Mesenchymal stem cell (in vitro differentiated cells and primary cell): ENCODE data around the gene SMAP1.

Experiments
- DNase-seq: peaks from one replicate; pipeline ENCODE4 v3.0.0-alpha.2; 2013
- H2AFZ ChIP-seq: one replicate; pipeline ENCODE4 v1.6.1; 2013; ENCODE audit warnings: low read depth, mild to moderate bottlenecking, control low read depth, inconsistent platforms, low read length, moderate library complexity
- H2AK5ac ChIP-seq: 2 replicates; pipeline ENCODE4 v1.6.1; 2013; ENCODE audit warnings: low read length, moderate library complexity, mild to moderate bottlenecking, inconsistent platforms; ENCODE audit not compliant: severe bottlenecking
- H2BK120ac ChIP-seq: one replicate; pipeline ENCODE4 v1.6.1; 2013; ENCODE audit warnings: low read depth, mild to moderate bottlenecking, inconsistent platforms, low read length, moderate library complexity
- H2BK12ac ChIP-seq, 2 experiments: one replicate each; pipeline ENCODE4 v1.6.1; 2013; ENCODE audit warnings: inconsistent platforms in 2 of 2, low read length in 2 of 2, mild to moderate bottlenecking in 2 of 2, moderate library complexity in 2 of 2, control low read depth in 1 of 2
- H2BK15ac ChIP-seq: one replicate; pipeline ENCODE4 v1.6.1; 2013; ENCODE audit warnings: mild to moderate bottlenecking, low read depth, inconsistent platforms; ENCODE audit not compliant: poor library complexity, severe bottlenecking
- H2BK5ac ChIP-seq: 2 replicates; pipeline ENCODE4 v1.6.1; 2013; ENCODE audit warnings: low read depth, mild to moderate bottlenecking, low read length, control low read depth, inconsistent platforms; ENCODE audit not compliant: poor library complexity, severe bottlenecking
- H3K14ac ChIP-seq, 2 experiments: one replicate each; pipeline ENCODE4 v1.6.1; 2013; ENCODE audit warnings: inconsistent platforms in 2 of 2, low read length in 2 of 2, control low read depth in 1 of 2, mild to moderate bottlenecking in 1 of 2, moderate library complexity in 1 of 2
- H3K18ac ChIP-seq, 2 experiments: one replicate each; pipeline ENCODE4 v1.6.1; 2013; ENCODE audit warnings: inconsistent platforms in 2 of 2, low read length in 2 of 2, control low read depth in 1 of 2, low read depth in 1 of 2, mild to moderate bottlenecking in 1 of 2
- H3K23ac ChIP-seq, 2 experiments: one replicate each; pipeline ENCODE4 v1.6.1; 2013; ENCODE audit warnings: inconsistent platforms in 2 of 2, low read length in 2 of 2, mild to moderate bottlenecking in 2 of 2, moderate library complexity in 2 of 2, control low read depth in 1 of 2
- H3K27ac ChIP-seq: 2 replicates; pipeline ENCODE4 v1.5.1; 2013; ENCODE audit warnings: mild to moderate bottlenecking, moderate library complexity, low read length, control low read depth, inconsistent platforms; ENCODE audit not compliant: poor library complexity, severe bottlenecking
- H3K27me3 ChIP-seq, 2 experiments: 2 replicates each; pipeline versions ENCODE4 v1.6.1 to v1.7.0; 2013; ENCODE audit warnings: low read length in 2 of 2, mild to moderate bottlenecking in 2 of 2, moderate library complexity in 2 of 2, control low read depth in 1 of 2, inconsistent platforms in 1 of 2; ENCODE audit not compliant: control insufficient read depth in 1 of 2, insufficient read depth in 1 of 2
- H3K36me3 ChIP-seq, 2 experiments: 2 replicates each; pipeline versions ENCODE4 v1.6.1 to v1.7.0; 2013; ENCODE audit warnings: low read length in 2 of 2, control low read depth in 1 of 2, inconsistent platforms in 1 of 2, low read depth in 1 of 2, mild to moderate bottlenecking in 1 of 2; ENCODE audit not compliant: insufficient read depth in 2 of 2, control insufficient read depth in 1 of 2
- H3K4ac ChIP-seq, 2 experiments: one replicate each; pipeline ENCODE4 v1.6.1; 2013; ENCODE audit warnings: inconsistent platforms in 2 of 2, low read length in 2 of 2, mild to moderate bottlenecking in 2 of 2, moderate library complexity in 2 of 2, control low read depth in 1 of 2, low read depth in 1 of 2
- H3K4me1 ChIP-seq: 2 replicates; pipeline ENCODE4 v1.6.1; 2013; ENCODE audit warnings: low read depth, low read length, control low read depth; ENCODE audit not compliant: control insufficient read depth, insufficient read depth
- H3K4me2 ChIP-seq: 2 replicates; pipeline ENCODE4 v1.6.1; 2013; ENCODE audit warnings: low read length, mild to moderate bottlenecking, inconsistent platforms; ENCODE audit not compliant: poor library complexity, severe bottlenecking
- H3K4me3 ChIP-seq, 2 experiments: 2 replicates each; pipeline versions ENCODE4 v1.5.1 to v1.7.0; 2013; ENCODE audit warnings: low read length in 2 of 2, mild to moderate bottlenecking in 2 of 2, control low read depth in 1 of 2, low read depth in 1 of 2; ENCODE audit not compliant: insufficient read depth in 1 of 2
- H3K79me1 ChIP-seq: replicated peaks from 2 replicates; pipeline ENCODE4 v1.6.1; 2013; ENCODE audit warnings: mild to moderate bottlenecking, control low read depth, low read length, inconsistent platforms; ENCODE audit not compliant: poor library complexity, severe bottlenecking
- H3K9ac ChIP-seq: 2 replicates; pipeline ENCODE4 v1.7.0; 2013; ENCODE audit warnings: mild to moderate bottlenecking, low read length, moderate library complexity
- H3K9me3 ChIP-seq: 2 replicates; pipeline ENCODE4 v1.7.0; 2013; ENCODE audit warnings: mild to moderate bottlenecking, low read length; ENCODE audit not compliant: control insufficient read depth
- H4K8ac ChIP-seq: one replicate; pipeline ENCODE4 v1.6.1; 2013; ENCODE audit warnings: inconsistent platforms, mild to moderate bottlenecking, low read length, moderate library complexity
- H4K91ac ChIP-seq: one replicate; pipeline ENCODE4 v1.6.1; 2013; ENCODE audit warnings: mild to moderate bottlenecking, low read length, inconsistent platforms
- WGBS: methylation state at CpG from one replicate; pipeline ENCODE4 v1.1.7; 2013; ENCODE audit warnings: mixed read lengths; 5-methylcytosine and 5-hydroxymethylcytosine counted together

The SMAP1 gene

GRCh38 chr6:70903665-70904452 is 236.2 kb downstream of the SMAP1 start:
- H2BK15ac ChIP-seq: no peak overlapping the region
- DNase-seq: no peak
- no CpG with 5 or more reads among the region's 2 CpGs for WGBS
- no peak overlapping the region for H4K91ac ChIP-seq
- H3K23ac ChIP-seq: no peak overlapping the region
- H2AK5ac ChIP-seq: no peak overlapping the region
- no peak overlapping the region for H3K9ac ChIP-seq
- H3K27ac ChIP-seq: no peak overlapping the region
- no peak overlapping the region for H3K14ac ChIP-seq
- H3K18ac ChIP-seq: no peak overlapping the region
- no peak overlapping the region for H2BK12ac ChIP-seq
- H3K9me3 ChIP-seq: no peaks in the 10 kb centered on the region
- no peaks in the 10 kb centered on the region for H3K36me3 ChIP-seq
- H4K8ac ChIP-seq: no peak overlapping the region
- H3K4me3 ChIP-seq: no peak overlapping the region
- H2BK120ac ChIP-seq: no peak overlapping the region
- H2AFZ ChIP-seq: no peak overlapping the region
- H3K4ac ChIP-seq: no peak overlapping the region
- no peaks in the 10 kb centered on the region for H3K4me1 ChIP-seq
- peaks cover 0 to 6% of the 10 kb centered on the region in 2 experiments for H3K27me3 ChIP-seq
- no peak overlapping the region for H3K4me2 ChIP-seq
- H3K79me1 ChIP-seq: no peaks in the 10 kb centered on the region
- H2BK5ac ChIP-seq: no peak overlapping the region

- DNase-seq: no peak
- Histone ChIP-seq H2BK12ac (no peak overlapping the region), H2BK120ac (no peak overlapping the region), H3K14ac (no peak overlapping the region), H2AK5ac (no peak overlapping the region), H3K4me3 (no peak overlapping the region), H3K79me1 (no peaks in the 10 kb centered on the region), H3K9ac (no peak overlapping the region), H4K91ac (no peak overlapping the region), H3K23ac (no peak overlapping the region), H2BK15ac (no peak overlapping the region), H2BK5ac (no peak overlapping the region), H3K27me3 (no peaks in the 10 kb centered on the region), H2AFZ (no peak overlapping the region), H3K27ac (no peak overlapping the region), H3K4ac (no peak overlapping the region), H3K36me3 (no peaks in the 10 kb centered on the region), H3K9me3 (no peaks in the 10 kb centered on the region), H3K18ac (no peak overlapping the region), H4K8ac (no peak overlapping the region), H3K4me2 (no peak overlapping the region), H3K4me1 (no peaks in the 10 kb centered on the region)
- no CpG with 5 or more reads among the region's 1 CpG for WGBS
These were observed 238.1 kb downstream of the SMAP1 start for GRCh38 chr6:70905742-70906141.
